Sigmoid colon (tissue), 3 donors: ENCODE data around the gene STN1.

Source experiments
- POLR2A ChIP-seq, 2 donors: fragments of 450-650 bp; IDR thresholded peaks; one replicate each; pipeline ENCODE4 v1.6.1; 2016; ENCODE audit warnings: antibody characterized with exemption in 2 of 2, mild to moderate bottlenecking in 2 of 2, moderate library complexity in 2 of 2
- TF ChIP-seq, protein P1 (sequence below), 4 experiments: fragments of 450-650 bp in 3 of 4; fragments of 200-600 bp in 1 of 4; IDR thresholded peaks; one replicate each; pipeline ENCODE4 v1.5.1; 2016 to 2019; ENCODE audit warnings: antibody characterized with exemption in 4 of 4, mild to moderate bottlenecking in 3 of 4, moderate library complexity in 2 of 4

DNA sequence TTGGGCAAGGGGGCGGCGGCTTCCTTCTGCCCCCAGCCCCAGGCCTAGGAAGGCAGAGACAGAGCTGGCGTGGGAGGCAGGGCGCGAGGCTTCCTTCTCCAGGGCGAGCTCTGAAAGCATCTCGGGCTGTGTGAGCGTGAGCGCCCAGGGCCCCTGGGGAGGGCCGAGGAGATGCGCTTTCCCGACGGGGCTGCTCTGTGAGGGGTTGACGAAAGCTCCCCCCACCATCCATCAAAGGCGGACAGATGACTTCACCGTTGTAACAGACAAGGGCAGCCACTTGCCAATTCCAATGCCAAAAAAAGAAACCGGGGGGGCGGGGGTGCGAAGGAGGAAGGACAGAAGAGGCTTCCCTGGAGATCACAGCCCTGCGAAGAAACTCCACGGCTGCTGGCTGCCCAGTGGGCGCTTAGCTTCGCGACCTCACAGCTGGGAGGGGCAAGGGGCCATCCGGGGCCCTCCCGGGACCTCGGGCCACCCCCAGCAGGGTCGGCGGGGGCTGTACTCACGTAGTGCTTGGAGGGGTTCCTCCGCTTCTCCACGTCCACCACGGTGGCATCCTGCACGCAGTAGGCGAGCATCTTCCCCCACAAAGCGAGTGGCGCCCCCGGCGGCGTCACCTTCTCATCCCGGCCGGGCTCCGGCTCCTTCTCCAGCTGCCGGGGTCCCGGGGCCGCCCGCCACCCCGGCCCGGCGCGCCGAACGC, 63.1 kb downstream of the STN1 start:
- no peak for TF ChIP-seq POLR2A (IDR thresholded peaks at IDR 0.05)
- TF ChIP-seq, protein P1, sequence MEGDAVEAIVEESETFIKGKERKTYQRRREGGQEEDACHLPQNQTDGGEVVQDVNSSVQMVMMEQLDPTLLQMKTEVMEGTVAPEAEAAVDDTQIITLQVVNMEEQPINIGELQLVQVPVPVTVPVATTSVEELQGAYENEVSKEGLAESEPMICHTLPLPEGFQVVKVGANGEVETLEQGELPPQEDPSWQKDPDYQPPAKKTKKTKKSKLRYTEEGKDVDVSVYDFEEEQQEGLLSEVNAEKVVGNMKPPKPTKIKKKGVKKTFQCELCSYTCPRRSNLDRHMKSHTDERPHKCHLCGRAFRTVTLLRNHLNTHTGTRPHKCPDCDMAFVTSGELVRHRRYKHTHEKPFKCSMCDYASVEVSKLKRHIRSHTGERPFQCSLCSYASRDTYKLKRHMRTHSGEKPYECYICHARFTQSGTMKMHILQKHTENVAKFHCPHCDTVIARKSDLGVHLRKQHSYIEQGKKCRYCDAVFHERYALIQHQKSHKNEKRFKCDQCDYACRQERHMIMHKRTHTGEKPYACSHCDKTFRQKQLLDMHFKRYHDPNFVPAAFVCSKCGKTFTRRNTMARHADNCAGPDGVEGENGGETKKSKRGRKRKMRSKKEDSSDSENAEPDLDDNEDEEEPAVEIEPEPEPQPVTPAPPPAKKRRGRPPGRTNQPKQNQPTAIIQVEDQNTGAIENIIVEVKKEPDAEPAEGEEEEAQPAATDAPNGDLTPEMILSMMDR (IDR thresholded peaks at IDR 0.05): peak in 1 of 4 experiments; percentile 24
